Stimulated activated CD8-positive, alpha-beta memory T cell treated with anti-CD3 and anti-CD28 coated beads, Interleukin-15, amount 100 ng/mL, for 4 hours (primary cell): ENCODE data around the gene RIT2.
"Not testable (repeated sequence)": the region's sequence is repeated elsewhere in the genome, so short reads cannot be mapped to it uniquely, and the experiment has no call there.

ENCODE experiments used
- DNase-seq, 2 donors: peaks; one replicate each; pipeline ENCODE4 v3.0.0-alpha.2; 2020; ENCODE audit warnings: low read depth in 2 of 2

RIT2 gene

DNA sequence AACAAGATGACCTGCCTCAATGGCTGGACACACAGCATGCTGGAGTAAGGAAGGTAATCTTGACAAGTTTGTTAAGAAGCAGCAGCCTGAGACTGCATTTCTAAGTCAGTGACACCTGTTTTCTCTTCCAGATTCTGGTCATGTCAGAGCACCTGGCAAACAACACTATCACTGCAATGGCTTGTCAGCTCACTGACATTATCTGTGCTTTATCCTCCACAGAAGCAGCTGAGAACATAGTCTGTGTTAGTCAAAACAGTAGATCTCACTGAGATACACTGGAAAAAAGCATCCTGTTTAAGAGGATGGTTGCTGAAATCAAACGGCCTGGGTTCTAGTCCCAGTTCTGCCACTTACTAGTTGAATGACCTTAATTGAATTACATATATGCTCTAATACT is 355.2 kb downstream of the RIT2 start:
- DNase-seq: no peak

- no peak for DNase-seq
These were observed 356.6 kb downstream of the RIT2 start for GRCh38 chr18:42758852-42759251.

DNA sequence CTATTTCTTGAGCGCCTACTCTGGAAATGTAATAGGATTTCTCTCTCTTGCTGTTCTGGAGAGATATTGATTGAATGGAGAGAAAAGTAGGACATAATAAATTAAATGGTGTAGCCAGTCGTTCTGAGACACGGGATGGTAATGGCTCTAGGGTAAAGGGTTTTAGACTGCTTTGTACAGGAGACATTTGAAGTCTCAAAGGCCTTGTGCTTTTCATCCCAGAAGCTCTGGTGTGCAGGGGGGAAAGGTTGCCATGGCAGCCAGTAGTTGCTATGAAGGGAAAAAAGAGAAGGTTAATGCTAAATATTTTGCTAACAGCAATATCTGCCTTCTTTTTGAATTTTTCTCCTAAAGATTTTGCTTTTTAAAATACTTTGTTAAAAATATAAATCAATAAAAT is 359.3 kb downstream of the RIT2 start:
- no peak for DNase-seq

DNA sequence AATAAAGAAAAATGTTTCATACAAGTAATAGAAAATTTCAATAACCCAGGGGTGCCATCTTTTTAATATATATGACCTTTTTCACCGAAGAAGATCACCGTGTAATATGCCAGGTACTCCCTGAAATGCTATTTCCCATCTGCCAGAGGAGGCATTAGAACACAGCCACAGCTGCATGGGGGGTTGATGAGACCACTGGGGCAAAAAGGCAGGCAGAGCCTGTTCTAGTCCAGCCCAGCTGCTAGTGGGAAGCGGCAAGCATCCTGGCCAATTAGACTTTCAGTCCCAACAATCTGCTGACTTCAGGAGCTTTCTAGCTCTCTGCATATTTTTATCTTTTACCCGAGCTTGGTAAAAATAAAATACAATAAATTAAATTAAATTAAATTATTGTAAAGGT is 362.6 kb downstream of the RIT2 start:
- DNase-seq: no peak

- DNase-seq: no peak
These were observed 368.7 kb downstream of the RIT2 start for GRCh38 chr18:42746794-42747193.

DNA sequence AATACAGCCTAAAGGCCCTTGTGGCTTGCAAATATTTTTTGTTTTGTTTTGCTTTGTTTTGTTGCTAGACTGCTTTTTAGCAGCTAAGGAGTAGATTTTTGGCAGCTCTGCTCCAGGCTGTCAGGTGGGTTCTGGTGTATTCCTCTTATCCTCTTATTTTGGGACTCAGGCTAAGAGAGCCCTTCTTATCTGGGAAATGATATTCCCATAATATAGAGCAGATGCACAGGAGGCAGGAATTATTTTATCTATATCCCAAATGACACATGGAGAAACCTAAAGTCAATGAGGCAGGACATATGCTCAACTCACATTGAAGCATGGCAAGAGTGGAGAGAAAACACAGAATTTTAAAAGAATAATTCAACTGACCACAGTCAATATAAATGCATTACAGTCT is 369.6 kb downstream of the RIT2 start:
- DNase-seq: no peak

DNA sequence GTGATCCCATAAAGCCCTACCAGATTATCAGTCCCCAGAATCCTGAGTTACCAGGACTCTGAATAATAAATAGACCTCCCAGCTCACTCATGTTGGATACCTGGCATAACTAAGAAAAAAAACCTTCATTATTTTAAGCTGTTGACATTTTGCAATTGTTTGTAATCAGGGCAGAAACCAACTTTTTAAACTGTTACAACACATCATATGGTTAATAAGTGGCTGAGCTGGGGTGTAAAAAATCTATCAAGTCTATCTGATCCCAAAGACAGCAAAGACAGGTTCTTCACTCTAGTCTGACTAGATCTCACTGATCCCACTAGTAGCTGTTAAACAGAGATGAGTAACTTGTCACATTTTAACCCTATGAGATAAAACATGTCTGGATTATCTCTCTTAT is 370.3 kb downstream of the RIT2 start:
- no peak for DNase-seq

DNA sequence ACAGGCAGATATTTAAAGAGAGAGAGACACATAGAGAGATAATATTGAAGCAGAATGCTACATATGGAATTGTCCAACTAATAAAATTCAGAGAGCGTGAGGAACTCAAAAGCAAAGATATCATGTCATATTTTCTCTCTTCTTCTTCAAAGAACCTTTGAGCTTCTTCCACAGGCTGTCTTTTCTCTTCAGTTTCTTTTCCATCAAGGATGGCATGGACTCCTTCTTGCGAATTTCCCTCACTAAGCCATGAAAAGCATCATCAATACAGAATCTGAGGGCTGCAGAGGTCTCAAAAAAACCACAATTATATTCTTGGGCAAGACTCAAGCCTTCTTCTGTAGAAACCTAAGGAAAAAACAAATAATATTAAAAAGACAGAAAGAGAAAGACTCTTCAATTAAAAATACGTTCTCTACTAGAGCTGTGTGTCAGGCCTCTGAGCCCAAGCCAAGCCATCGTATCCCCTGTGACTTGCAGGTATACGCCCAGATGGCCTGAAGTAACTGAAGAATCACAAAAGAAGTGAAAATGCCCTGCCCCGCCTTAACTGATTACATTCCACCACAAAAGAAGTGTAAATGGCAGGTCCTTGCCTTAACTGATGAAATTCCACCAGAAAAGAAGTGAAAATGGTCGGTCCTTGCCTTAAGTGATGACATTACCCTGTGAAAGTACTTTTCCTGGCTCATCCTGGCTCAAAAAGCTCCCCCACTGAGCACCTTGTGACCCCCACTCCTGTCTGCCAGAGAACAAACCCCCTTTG is 371.9 kb downstream of the RIT2 start:
- no peak for DNase-seq

- DNase-seq: no peak
These were observed 372.5 kb downstream of the RIT2 start for GRCh38 chr18:42742969-42743368.

GRCh38 chr18:42742474-42742873 is 373.0 kb downstream of the RIT2 start:
- no peak for DNase-seq

- not testable (repeated sequence) for DNase-seq
These were observed 373.6 kb downstream of the RIT2 start for GRCh38 chr18:42741805-42742347.

DNA sequence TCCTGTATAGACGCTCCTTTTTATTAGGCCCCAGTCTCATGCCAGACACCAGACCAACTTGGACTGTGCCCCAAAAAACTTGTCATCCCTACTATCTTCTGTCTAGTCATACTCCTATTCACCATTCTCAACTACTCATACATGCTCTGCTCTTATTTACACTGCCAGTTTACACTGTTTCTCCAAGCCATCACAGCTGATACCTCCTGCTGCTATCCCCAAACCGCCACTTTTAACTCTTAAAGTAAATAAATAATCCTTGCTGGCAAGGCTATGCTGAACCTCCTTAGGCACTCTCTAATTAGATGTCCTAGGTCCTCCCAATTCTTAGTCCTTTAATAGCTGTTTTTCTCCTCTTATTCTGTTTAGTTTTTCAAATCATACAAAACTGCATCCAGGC is 374.2 kb downstream of the RIT2 start:
- DNase-seq: not testable (repeated sequence)

DNA sequence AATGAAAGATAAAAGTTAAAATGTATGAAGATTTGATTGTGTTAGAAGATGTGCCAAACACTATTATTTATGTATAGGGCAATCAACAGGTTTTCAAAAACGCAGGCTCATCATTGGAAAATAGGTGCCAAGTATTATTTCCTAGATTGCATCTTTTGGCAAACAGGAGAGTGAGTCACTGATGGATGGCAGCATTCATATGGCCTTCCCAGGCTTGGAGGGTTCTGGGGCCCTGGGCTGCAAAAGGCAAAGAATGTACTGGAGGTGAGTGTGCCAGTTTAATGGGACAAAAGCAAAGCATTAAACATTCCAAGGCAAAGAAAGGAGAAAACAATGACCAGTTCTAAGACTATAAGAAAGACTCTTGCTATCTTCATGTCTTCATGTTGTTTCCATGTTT is 379.4 kb downstream of the RIT2 start:
- no peak for DNase-seq

- DNase-seq: no peak
These were observed 381.0 kb downstream of the RIT2 start for GRCh38 chr18:42734520-42734919.

- no peak for DNase-seq
These were observed 385.2 kb downstream of the RIT2 start for GRCh38 chr18:42730272-42730671.

DNA sequence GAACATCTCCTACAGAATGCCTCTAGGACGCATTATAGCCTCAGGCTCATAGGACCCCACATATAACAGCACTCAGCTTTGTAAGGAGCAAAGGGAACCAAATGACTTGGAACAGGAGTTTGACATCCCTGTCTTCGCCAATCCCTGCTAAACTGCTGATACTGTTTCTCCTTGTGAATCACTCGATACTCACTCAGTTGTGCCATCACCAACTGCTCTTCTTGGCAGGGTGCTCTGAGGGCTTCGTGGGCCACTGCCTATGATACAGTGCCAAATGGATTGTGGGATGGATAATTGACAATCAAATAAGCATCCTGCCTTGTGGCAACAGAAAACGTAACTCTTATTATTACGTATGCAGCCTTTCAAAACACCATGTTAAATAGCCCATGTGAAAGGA is 396.3 kb downstream of the RIT2 start:
- DNase-seq: no peak

- DNase-seq: no peak
These were observed 403.4 kb downstream of the RIT2 start for GRCh38 chr18:42712065-42712464.

DNA sequence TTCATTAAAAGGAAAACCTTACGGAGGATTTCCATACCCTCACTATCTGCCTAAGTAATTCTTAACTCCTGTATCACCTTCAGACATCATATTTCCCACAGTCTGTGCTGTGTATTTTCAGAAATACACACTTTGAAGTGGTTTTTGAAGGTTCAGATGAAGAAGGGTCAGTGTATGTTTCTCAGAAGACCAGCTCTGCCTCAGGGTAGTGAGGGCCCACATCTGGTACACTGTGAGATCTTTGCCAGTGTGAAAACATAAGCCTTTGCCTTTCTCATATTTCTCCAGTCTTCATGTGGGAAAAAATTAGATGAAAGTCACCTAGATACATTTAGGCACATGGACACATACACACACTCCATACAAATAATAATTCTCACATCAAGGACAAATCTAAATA is 408.4 kb downstream of the RIT2 start:
- DNase-seq: no peak

DNA sequence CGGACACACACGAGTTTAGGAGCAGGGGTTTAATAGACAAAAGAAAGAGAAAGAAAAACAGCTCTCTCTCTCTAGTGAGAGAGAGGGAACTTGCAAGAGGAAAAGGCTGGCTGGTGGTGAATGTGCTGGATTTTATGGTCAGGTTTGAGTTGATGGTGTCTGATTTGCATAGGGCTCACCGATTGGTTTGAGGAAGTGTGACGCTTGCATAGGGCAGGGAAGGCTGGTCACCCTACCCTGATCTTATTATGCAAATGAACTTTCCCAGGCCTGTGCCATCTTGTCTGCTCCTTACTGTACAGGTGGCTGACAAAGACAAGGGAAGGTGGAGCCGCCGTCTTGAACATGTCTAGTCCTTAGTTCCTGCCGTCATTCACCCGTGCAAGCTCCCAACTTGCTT is 408.9 kb downstream of the RIT2 start:
- no peak for DNase-seq

DNA sequence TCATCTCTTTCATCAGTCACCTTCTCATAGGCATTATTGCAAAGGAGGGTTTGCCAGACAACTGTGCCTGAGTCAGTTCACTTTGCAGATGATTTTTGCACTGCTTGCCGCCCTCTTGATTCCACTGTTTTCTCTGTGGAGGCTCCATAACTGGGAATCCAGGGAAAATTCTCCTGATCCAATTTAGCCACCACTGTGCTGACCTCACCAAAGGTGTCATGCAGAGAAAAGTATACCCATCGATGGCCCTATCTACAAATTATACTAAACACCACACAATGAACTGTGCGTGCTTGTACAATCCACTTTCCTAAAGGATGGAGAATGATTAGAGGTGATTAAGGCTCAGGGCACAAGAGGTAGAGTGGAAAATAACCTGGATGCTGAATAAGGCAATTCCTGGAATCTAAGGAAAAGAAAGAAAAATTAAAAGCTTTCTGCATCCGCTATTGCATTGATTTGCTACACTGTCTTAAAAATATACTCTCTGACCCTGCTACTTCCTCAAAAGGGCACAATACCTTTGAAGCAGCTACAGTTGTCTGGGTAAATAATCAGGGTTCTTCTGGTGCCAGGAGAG is 409.4 kb downstream of the RIT2 start:
- DNase-seq: no peak
